ENCODE data around the gene NBPF14.
"Not testable (repeated sequence)": the region's sequence is repeated elsewhere in the genome, so short reads cannot be mapped to it uniquely, and the experiment has no call there.

The NBPF14 gene

DNA sequence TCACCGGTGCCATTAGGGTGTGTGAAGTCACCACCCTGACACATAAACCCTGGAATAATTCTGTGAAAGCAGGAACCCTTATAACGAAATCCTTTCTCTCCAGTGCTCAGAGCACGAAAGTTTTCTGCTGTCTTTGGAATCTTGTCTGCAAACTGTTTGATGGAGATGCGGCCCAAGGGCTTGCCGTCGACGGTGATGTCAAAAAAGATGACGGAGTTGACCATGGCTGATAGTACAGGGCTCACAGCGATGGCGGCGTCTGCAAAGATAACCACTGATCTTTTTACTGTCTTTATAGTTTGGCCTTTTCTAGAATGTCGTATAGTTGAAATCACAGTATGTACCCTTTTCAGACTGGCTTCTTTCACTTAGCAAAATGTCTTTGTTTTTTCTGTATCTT is 112.8 kb downstream of the NBPF14 start, which contains the start of gene PPIAL4G:
PPIAL4G (minus strand) TSS at position 274 of the 400 bp plus-strand sequence; CDS start at position 224, 50 bp downstream.
- peak within 1 kb of the TSS; percentile 84 for H3K27ac Mint-ChIP-seq
- not testable (repeated sequence) for H3K36me3 Mint-ChIP-seq, H3K4me3 Mint-ChIP-seq, H3K9me3 Mint-ChIP-seq, H3K27me3 Mint-ChIP-seq, H3K4me1 Mint-ChIP-seq
